HepG2 (cell line): ENCODE measurements around the gene MBLAC1. TPM values are rescaled to one million over a fixed set of nuclear protein-coding genes. Genes with fewer than 3 reads are reported as not detected.

ENCODE experiments used
- AKNA ChIP-seq: sonication (generic); formaldehyde crosslinking; IDR thresholded peaks from 2 replicates; pipeline ENCODE4 v1.4.0; 2020; ENCODE audit warnings: missing genetic modification reagents, borderline replicate concordance
- CEBPG ChIP-seq: IDR thresholded peaks from 2 replicates; pipeline ENCODE4 v1.6.1; 2016
- ERF ChIP-seq: IDR thresholded peaks from 2 replicates; pipeline ENCODE4 v1.6.1; 2018; ENCODE audit warnings: missing biosample characterization, missing genetic modification reagents
- ESRRA ChIP-seq: sonication (generic); formaldehyde crosslinking; IDR thresholded peaks from 2 replicates; pipeline ENCODE4 v1.5.1; 2020; ENCODE audit warnings: mild to moderate bottlenecking, low read depth, missing genetic modification reagents
- KLF16 ChIP-seq, 2 experiments: sonication (generic) in 1 of 2; formaldehyde crosslinking in 1 of 2; IDR thresholded peaks; 2 replicates each; pipeline versions ENCODE4 v1.6.1 to v1.8.0; 2016 to 2023; ENCODE audit warnings: missing genetic modification reagents in 2 of 2, missing compliant biosample characterization in 1 of 2
- NBN ChIP-seq: fragments of 450-650 bp; conservative IDR thresholded peaks from 2 replicates; pipeline ENCODE4 v1.6.1; 2017
- ZNF10 ChIP-seq: sonication (generic); formaldehyde crosslinking; IDR thresholded peaks from 2 replicates; pipeline ENCODE4 v1.4.0; 2020; ENCODE audit warnings: mild to moderate bottlenecking, low read depth, missing genetic modification reagents, borderline replicate concordance
- ZNF275 ChIP-seq: sonication (generic); formaldehyde crosslinking; IDR thresholded peaks from 2 replicates; pipeline ENCODE4 v1.8.0; 2022; ENCODE audit warnings: missing genetic modification reagents, mild to moderate bottlenecking, inconsistent platforms, borderline replicate concordance
- ZNF318 ChIP-seq: sonication (generic); formaldehyde crosslinking; IDR thresholded peaks from 2 replicates; pipeline ENCODE4 v1.4.0; 2020; ENCODE audit warnings: mild to moderate bottlenecking, missing genetic modification reagents
- ZNF674 ChIP-seq: sonication (generic); formaldehyde crosslinking; IDR thresholded peaks from 2 replicates; pipeline ENCODE4 v1.5.0; 2020; ENCODE audit warnings: low read depth, mild to moderate bottlenecking, missing genetic modification reagents
- ZNF800 ChIP-seq: sonication (generic); formaldehyde crosslinking; IDR thresholded peaks from 2 replicates; pipeline ENCODE4 v1.4.0; 2020; ENCODE audit warnings: missing genetic modification reagents
- polyA plus RNA-seq, 8 experiments: library from polyadenylated mRNA; depleted of rRNA in 3 of 8; stranded (reverse) in 7 of 8; unstranded in 1 of 8; fragments of >200 nt; fragmentation: Illumina TruSeq in 4 of 8; extraction: Trizol in 4 of 8; gene quantifications; 2 replicates each; pipeline versions ENCODE4 v1.2.1 to v1.2.3, GENCODE V29; 2011 to 2016; ENCODE audit warnings: low read depth in 4 of 8, missing spikeins in 1 of 8, mixed read lengths in 1 of 8; ENCODE audit not compliant: insufficient read depth in 1 of 8
- total RNA-seq, 5 experiments: library from RNA; depleted of rRNA; stranded (reverse); fragments of >200 nt; fragmentation: Illumina TruSeq; extraction: Trizol; gene quantifications; 2 replicates each; pipeline ENCODE4 v1.2.3, GENCODE V29; 2016; ENCODE audit warnings: low read depth in 1 of 5

The MBLAC1 gene
- total and polyA plus RNA-seq, 2 of the 13 experiments (the other 11 are each of a cell fraction or from before 2014, with no cell fraction given): 0.79 to 2.1 TPM

- TF ChIP-seq ZNF318 (CRISPR knock-in tag) (no peak), ZNF10 (no peak), ZNF800 (CRISPR knock-in tag) (no peak), NBN (no peak), ESRRA (no peak), KLF16 (CRISPR knock-in tag; IDR thresholded peaks at IDR 0.05) (peak in 1 of 2 experiments; percentile 50; a peak in 1 of 4 replicates), ZNF674 (CRISPR knock-in tag) (no peak), ERF (CRISPR knock-in tag) (no peak; the same call in 1 of the 2 replicates), ZNF275 (CRISPR knock-in tag) (no peak), CEBPG (CRISPR knock-in tag) (no peak; the same call in 1 of the 2 replicates), AKNA (CRISPR knock-in tag) (0 out of 2 replicates have a peak, but pooled peaks have one; percentile 76)
These were observed 25.5 kb upstream of the MBLAC1 start, which contains the start of the genes AP4M1 and MCM7 (continued) for GRCh38 chr7:100101016-100101862.
